Loucy (cell line): ENCODE results near the gene COX6B2.

Source experiments
- H2AFZ ChIP-seq: fragments of 200-600 bp; sonication (generic); 2 replicates; pipeline ENCODE4 v1.6.0; 2016; ENCODE audit warnings: antibody characterized with exemption, mild to moderate bottlenecking, low read length, moderate library complexity
- H3F3A ChIP-seq: fragments of 200-600 bp; 2 replicates; pipeline ENCODE4 v1.6.0; 2016; ENCODE audit warnings: antibody characterized with exemption, low read depth, mild to moderate bottlenecking
- H3K27me3 ChIP-seq: fragments of 200-600 bp; sonication (generic); 2 replicates; pipeline ENCODE4 v1.6.1; 2014; ENCODE audit warnings: low read length, mild to moderate bottlenecking; ENCODE audit not compliant: insufficient read depth, poor library complexity, severe bottlenecking
- H3K36me3 ChIP-seq: fragments of 200-600 bp; sonication (generic); 2 replicates; pipeline ENCODE4 v1.6.1; 2016; ENCODE audit warnings: low read length; ENCODE audit not compliant: insufficient read depth
- H3K4me1 ChIP-seq: fragments of 200-600 bp; sonication (generic); 2 replicates; pipeline ENCODE4 v1.5.1; 2014; ENCODE audit warnings: low read length, mild to moderate bottlenecking; ENCODE audit not compliant: insufficient read depth, poor library complexity, severe bottlenecking
- H3K4me2 ChIP-seq: fragments of 200-600 bp; sonication (generic); 2 replicates; pipeline ENCODE4 v1.6.0; 2014; ENCODE audit warnings: antibody characterized with exemption, low read length, low read depth, mild to moderate bottlenecking; ENCODE audit not compliant: poor library complexity, severe bottlenecking
- H3K4me3 ChIP-seq: fragments of 200-600 bp; sonication (generic); 2 replicates; pipeline ENCODE4 v1.5.1; 2014; ENCODE audit warnings: low read length, mild to moderate bottlenecking, mixed read lengths; ENCODE audit not compliant: poor library complexity, severe bottlenecking
- H3K79me2 ChIP-seq: fragments of 200-600 bp; sonication (generic); 2 replicates; pipeline ENCODE4 v1.6.1; 2014; ENCODE audit warnings: low read length; ENCODE audit not compliant: insufficient read depth
- H3K9ac ChIP-seq: fragments of 200-600 bp; sonication (generic); 2 replicates; pipeline ENCODE4 v1.6.0; 2014; ENCODE audit warnings: mild to moderate bottlenecking, low read depth, low read length, moderate library complexity; ENCODE audit not compliant: poor library complexity, severe bottlenecking
- H3K9me2 ChIP-seq: fragments of 200-600 bp; sonication (generic); replicated peaks from 2 replicates; pipeline ENCODE4 v1.6.1; 2016; ENCODE audit warnings: low read depth, low read length, mixed read lengths
- H3K9me3 ChIP-seq: fragments of 200-600 bp; sonication (generic); 2 replicates; pipeline ENCODE4 v1.6.1; 2014; ENCODE audit warnings: mild to moderate bottlenecking, antibody characterized with exemption, low read length, low read depth; ENCODE audit not compliant: insufficient read depth
- H4K20me1 ChIP-seq: fragments of 200-600 bp; sonication (generic); 2 replicates; pipeline ENCODE4 v1.6.0; 2014; ENCODE audit warnings: antibody characterized with exemption, low read length, mild to moderate bottlenecking; ENCODE audit not compliant: insufficient read depth, poor library complexity, severe bottlenecking
- CTCF ChIP-seq: fragments of 200-600 bp; sonication (generic); conservative IDR thresholded peaks from 2 replicates; pipeline ENCODE4 v1.5.1; 2014; ENCODE audit warnings: mild to moderate bottlenecking, antibody characterized with exemption, low read length
- EZH2phosphoT487 ChIP-seq: fragments of 200-600 bp; IDR thresholded peaks from 2 replicates; pipeline ENCODE4 v1.6.1; 2018; ENCODE audit warnings: antibody characterized with exemption, mild to moderate bottlenecking, moderate library complexity, borderline replicate concordance

The COX6B2 gene

DNA sequence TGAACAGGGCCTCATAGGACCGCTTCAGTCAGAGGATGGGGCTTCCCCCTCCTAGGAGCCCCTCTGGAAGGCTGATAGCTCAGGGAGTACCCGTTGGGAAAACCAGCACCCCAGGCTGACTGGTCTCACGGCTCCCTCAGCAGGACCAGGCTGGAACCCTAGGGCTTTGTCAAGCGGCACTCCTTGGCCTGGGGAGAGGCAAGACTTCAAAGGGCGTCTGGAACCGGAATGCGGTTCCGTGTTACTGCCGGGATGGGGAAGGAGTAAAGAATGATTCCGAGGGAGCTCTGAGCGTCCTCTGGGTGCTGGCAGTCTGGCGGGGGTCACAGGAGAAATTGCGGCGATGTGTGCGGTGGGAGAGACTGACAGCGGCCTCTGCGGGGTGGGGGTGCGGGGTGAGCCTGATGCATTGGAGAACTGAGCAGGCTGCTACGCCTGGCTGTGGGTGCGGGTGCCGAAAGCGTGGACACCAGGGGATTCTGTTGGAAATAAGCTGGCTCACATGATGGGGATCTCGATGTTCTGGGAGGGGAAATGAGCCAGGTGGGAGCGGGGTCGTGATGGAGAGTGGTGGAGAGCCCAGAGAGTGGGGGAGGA lies 1.9 kb downstream of the COX6B2 start:
- Histone ChIP-seq H3K36me3 (no peaks in the 10 kb centered on the region), H3K4me2 (no peak overlapping the region), H3K4me3 (no peak overlapping the region), H3K4me1 (no peaks in the 10 kb centered on the region), H3K79me2 (no peaks in the 10 kb centered on the region), H3K9ac (no peak overlapping the region), H3K27me3 (no peaks in the 10 kb centered on the region), H4K20me1 (no peaks in the 10 kb centered on the region), H2AFZ (no peak overlapping the region), H3K9me3 (no peaks in the 10 kb centered on the region), H3F3A (no peaks in the 10 kb centered on the region), H3K9me2 (no peaks in the 10 kb centered on the region)
- TF ChIP-seq EZH2phosphoT487 (no peak), CTCF (no peak)

GRCh38 chr19:55352040-55352439 lies 2.5 kb downstream of the COX6B2 start:
- no peaks in the 10 kb centered on the region for H3K4me1 ChIP-seq
- no peak overlapping the region for H3K4me2 ChIP-seq
- TF ChIP-seq EZH2phosphoT487 (no peak), CTCF (no peak)
- no peak overlapping the region for H3K9ac ChIP-seq
- H3K4me3 ChIP-seq: no peak overlapping the region
- H3K27me3 ChIP-seq: no peaks in the 10 kb centered on the region
- H3F3A ChIP-seq: no peaks in the 10 kb centered on the region
- H3K9me2 ChIP-seq: no peaks in the 10 kb centered on the region
- no peaks in the 10 kb centered on the region for H3K9me3 ChIP-seq
- no peak overlapping the region for H2AFZ ChIP-seq
- no peaks in the 10 kb centered on the region for H4K20me1 ChIP-seq
- no peaks in the 10 kb centered on the region for H3K79me2 ChIP-seq
- no peaks in the 10 kb centered on the region for H3K36me3 ChIP-seq

DNA sequence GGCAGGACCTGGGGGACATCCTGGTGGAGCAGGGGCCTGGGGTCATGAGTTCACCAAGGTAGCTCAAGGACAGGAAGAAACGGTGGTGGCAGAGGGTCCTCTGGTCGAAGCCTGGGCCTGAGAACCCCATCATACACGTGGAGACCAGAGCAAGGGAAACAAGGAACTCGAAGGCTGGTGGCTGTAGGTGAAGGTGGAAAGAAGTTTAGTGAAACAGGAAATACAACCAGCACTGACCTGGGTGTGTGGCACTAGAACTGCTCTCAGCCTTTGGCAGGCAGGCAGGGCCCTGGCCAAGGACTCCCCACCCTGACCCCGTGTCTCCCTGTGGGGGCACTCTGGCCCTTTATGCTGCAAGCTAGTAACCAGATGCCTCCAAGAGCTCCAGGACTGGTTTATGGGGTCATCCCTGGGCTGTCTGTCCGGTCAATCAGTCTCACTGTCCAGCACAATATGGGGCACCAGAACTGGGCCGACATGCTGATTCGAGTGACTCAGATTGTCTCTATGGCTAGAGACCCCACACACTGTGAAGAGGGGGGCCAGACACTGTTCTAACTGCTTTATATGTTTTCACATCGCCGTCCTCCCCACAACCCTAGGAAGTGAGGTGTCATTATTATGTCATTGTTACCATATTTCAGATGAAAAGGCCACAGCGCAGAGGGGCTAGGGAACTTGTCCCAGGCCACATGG lies 3.8 kb downstream of the COX6B2 start:
- Histone ChIP-seq H3K27me3 (no peaks in the 10 kb centered on the region), H3K4me2 (no peak overlapping the region), H3K9me2 (no peaks in the 10 kb centered on the region), H3K36me3 (no peaks in the 10 kb centered on the region), H4K20me1 (no peaks in the 10 kb centered on the region), H3K9ac (no peak overlapping the region), H3K9me3 (no peaks in the 10 kb centered on the region), H3K4me1 (no peaks in the 10 kb centered on the region), H3K4me3 (no peak overlapping the region), H3K79me2 (no peaks in the 10 kb centered on the region), H2AFZ (no peak overlapping the region), H3F3A (no peaks in the 10 kb centered on the region)
- no peak for TF ChIP-seq EZH2phosphoT487
- TF ChIP-seq CTCF: no peak
